PFSK-1 (cell line): ENCODE data around the gene PTRH1.

Experiments used
- FOXP2 ChIP-seq: optimal IDR thresholded peaks from 2 replicates; pipeline ENCODE3; 2011; ENCODE audit warnings: borderline replicate concordance, control low read depth, inconsistent platforms; ENCODE audit not compliant: insufficient read depth; ENCODE audit errors: extremely low read length, extremely low read depth
- POLR2AphosphoS5 ChIP-seq: IDR thresholded peaks from 2 replicates; pipeline ENCODE4 v1.6.1; 2012; ENCODE audit warnings: low read depth, mild to moderate bottlenecking, control low read depth, low read length, moderate library complexity
- REST ChIP-seq, 2 experiments: IDR thresholded peaks; 2 replicates each; pipeline versions ENCODE4 v1.6.1 to v1.8.0; 2011 to 2012; ENCODE audit warnings: low read depth in 2 of 2, low read length in 2 of 2, control low read depth in 1 of 2, inconsistent platforms in 1 of 2, mild to moderate bottlenecking in 1 of 2, moderate library complexity in 1 of 2; ENCODE audit not compliant: insufficient read depth in 1 of 2
- SIN3A ChIP-seq: IDR thresholded peaks from 2 replicates; pipeline ENCODE4 v1.6.1; 2012; ENCODE audit warnings: mild to moderate bottlenecking, low read length, moderate library complexity, borderline replicate concordance; ENCODE audit not compliant: insufficient read depth
- TAF1 ChIP-seq: IDR thresholded peaks from 2 replicates; pipeline ENCODE4 v1.6.1; 2012; ENCODE audit warnings: low read length, control low read depth, borderline replicate concordance; ENCODE audit not compliant: insufficient read depth

Gene PTRH1

GRCh38 chr9:127722055-127722745 lies 6.7 kb upstream of the PTRH1 start:
- TF ChIP-seq REST (IDR thresholded peaks at IDR 0.05; ENCODE audit: insufficient read depth in 1 of 2, low read depth in 2 of 2, low read length in 2 of 2) = no peak
- TF ChIP-seq POLR2AphosphoS5 = no peak
- no peak for TF ChIP-seq FOXP2
- no peak for TF ChIP-seq SIN3A
- TF ChIP-seq TAF1 = no peak

GRCh38 chr9:127721391-127721821 lies 5.9 kb upstream of the PTRH1 start:
- TF ChIP-seq TAF1 = no peak
- TF ChIP-seq POLR2AphosphoS5 = no peak
- TF ChIP-seq REST (IDR thresholded peaks at IDR 0.05; ENCODE audit: insufficient read depth in 1 of 2, low read depth in 2 of 2, low read length in 2 of 2) = no peak

GRCh38 chr9:127720865-127721227 lies 5.4 kb upstream of the PTRH1 start:
- TF ChIP-seq POLR2AphosphoS5 = no peak

- no peak for TF ChIP-seq TAF1
- no peak for TF ChIP-seq POLR2AphosphoS5
- no peak for TF ChIP-seq REST (IDR thresholded peaks at IDR 0.05; ENCODE audit: insufficient read depth in 1 of 2, low read depth in 2 of 2, low read length in 2 of 2)
These were observed 4.8 kb upstream of the PTRH1 start for GRCh38 chr9:127720031-127720864.

GRCh38 chr9:127717766-127718165 lies 2.3 kb upstream of the PTRH1 start:
- TF ChIP-seq TAF1 (no peak), POLR2AphosphoS5 (no peak), REST (IDR thresholded peaks at IDR 0.05; ENCODE audit: insufficient read depth in 1 of 2, low read depth in 2 of 2, low read length in 2 of 2) (no peak), FOXP2 (no peak), SIN3A (no peak)
